ENCODE measurements around the gene GPR149.

DNA sequence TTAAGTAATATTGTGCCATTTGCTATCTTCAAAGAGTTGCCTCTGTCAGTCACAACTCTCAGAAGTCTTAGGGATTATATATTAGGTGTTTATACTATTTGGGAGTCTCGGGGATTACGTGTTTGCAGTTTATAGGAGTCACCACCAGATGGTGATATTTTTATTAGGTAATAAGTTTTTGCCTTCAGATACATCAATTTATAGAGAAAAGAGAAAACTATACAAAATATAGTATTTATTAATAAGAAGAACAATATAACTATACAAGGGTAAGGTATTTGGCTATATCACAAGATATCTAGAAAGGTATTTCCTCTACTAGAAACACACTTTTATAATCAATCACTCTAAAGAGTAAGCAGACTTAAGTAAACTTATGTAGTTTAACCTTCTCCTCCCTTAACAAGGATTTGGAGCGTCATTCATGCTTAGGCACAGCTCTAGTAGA, 95.0 kb downstream of the GPR149 start:
- TF ChIP-seq, protein P1, sequence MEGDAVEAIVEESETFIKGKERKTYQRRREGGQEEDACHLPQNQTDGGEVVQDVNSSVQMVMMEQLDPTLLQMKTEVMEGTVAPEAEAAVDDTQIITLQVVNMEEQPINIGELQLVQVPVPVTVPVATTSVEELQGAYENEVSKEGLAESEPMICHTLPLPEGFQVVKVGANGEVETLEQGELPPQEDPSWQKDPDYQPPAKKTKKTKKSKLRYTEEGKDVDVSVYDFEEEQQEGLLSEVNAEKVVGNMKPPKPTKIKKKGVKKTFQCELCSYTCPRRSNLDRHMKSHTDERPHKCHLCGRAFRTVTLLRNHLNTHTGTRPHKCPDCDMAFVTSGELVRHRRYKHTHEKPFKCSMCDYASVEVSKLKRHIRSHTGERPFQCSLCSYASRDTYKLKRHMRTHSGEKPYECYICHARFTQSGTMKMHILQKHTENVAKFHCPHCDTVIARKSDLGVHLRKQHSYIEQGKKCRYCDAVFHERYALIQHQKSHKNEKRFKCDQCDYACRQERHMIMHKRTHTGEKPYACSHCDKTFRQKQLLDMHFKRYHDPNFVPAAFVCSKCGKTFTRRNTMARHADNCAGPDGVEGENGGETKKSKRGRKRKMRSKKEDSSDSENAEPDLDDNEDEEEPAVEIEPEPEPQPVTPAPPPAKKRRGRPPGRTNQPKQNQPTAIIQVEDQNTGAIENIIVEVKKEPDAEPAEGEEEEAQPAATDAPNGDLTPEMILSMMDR (IDR thresholded peaks at IDR 0.05; ENCODE audit: insufficient read depth, low read length, poor library complexity, severe bottlenecking) = peak; percentile 33
- TF ChIP-seq EZH2phosphoT487 (conservative IDR thresholded peaks at IDR 0.05; ENCODE audit: low read length) = no peak

Data from SU-DHL-6 (cell line).